H1 (cell line): ENCODE data around the gene SHISA7. TPM values are rescaled to one million over a fixed set of nuclear protein-coding genes. Genes with fewer than 3 reads are reported as not detected.
A peak's percentile ranks its signal among the peaks of the same experiment; 100 is the strongest.

Source experiments
- CTCF ChIA-PET: fragments of 300-600 bp; sonication (Branson Sonifier 250); formaldehyde crosslinking; loops from one replicate; lab custom pipeline; 2021; ENCODE audit not compliant: partially characterized antibody; lab: Charles Lee
- POLR2A ChIA-PET: fragments of 300-600 bp; sonication (Branson Sonifier 250); formaldehyde crosslinking; loops from one replicate; lab custom pipeline; 2021; ENCODE audit warnings: inconsistent platforms; ENCODE audit not compliant: partially characterized antibody; lab: Charles Lee
- DNase-seq, 2 experiments: peaks; one replicate each; pipeline versions ENCODE4 v3.0.0 to v3.0.0-alpha.2; 2010 to 2022; ENCODE audit warnings: low spot score in 2 of 2, low read depth in 1 of 2, mixed read lengths in 1 of 2
- FAIRE-seq: peaks from 2 replicates; lab custom pipeline; 2011; peaks lifted over from hg19 to GRCh38; lab: Jason Lieb, UNC
- H2AFZ ChIP-seq: 2 replicates; pipeline ENCODE4 v1.8.1; 2012; ENCODE audit warnings: low read length, inconsistent platforms
- H2AK5ac ChIP-seq: 2 replicates; pipeline ENCODE4 v1.6.1; 2013; ENCODE audit warnings: low read depth, low read length
- H2BK120ac ChIP-seq: replicated peaks from 2 replicates; pipeline ENCODE3; 2013; ENCODE audit warnings: low read depth, low read length, inconsistent platforms
- H2BK12ac ChIP-seq: 2 replicates; pipeline ENCODE4 v1.6.1; 2013; ENCODE audit warnings: low read depth, low read length
- H2BK15ac ChIP-seq: 2 replicates; pipeline ENCODE4 v1.6.1; 2013; ENCODE audit warnings: low read length
- H2BK20ac ChIP-seq: 2 replicates; pipeline ENCODE4 v1.6.1; 2013; ENCODE audit warnings: low read length
- H2BK5ac ChIP-seq: 2 replicates; pipeline ENCODE4 v1.6.1; 2013; ENCODE audit warnings: low read depth, low read length
- H3K14ac ChIP-seq: 2 replicates; pipeline ENCODE4 v1.6.1; 2013; ENCODE audit warnings: inconsistent platforms; ENCODE audit not compliant: insufficient read length
- H3K18ac ChIP-seq: 2 replicates; pipeline ENCODE4 v1.6.1; 2013; ENCODE audit warnings: low read length; ENCODE audit errors: extremely low read depth
- H3K23ac ChIP-seq: 2 replicates; pipeline ENCODE4 v1.6.1; 2013; ENCODE audit warnings: inconsistent platforms; ENCODE audit not compliant: insufficient read length
- H3K23me2 ChIP-seq: 2 replicates; pipeline ENCODE4 v1.6.1; 2013; ENCODE audit warnings: low read depth, low read length
- H3K27ac ChIP-seq: 2 replicates; pipeline ENCODE4 v1.6.1; 2011; ENCODE audit warnings: low read depth, low read length, inconsistent platforms
- H3K27me3 ChIP-seq, 4 experiments: replicated peaks in 1 of 4; 1 replicate in 1 of 4; 2 replicates in 3 of 4; pipeline versions ENCODE4 v1.6.1 to v1.8.1; 2011 to 2013; ENCODE audit warnings: low read length in 3 of 4, mild to moderate bottlenecking in 3 of 4, inconsistent platforms in 2 of 4, mixed read lengths in 2 of 4, moderate library complexity in 1 of 4; ENCODE audit not compliant: control insufficient read depth in 3 of 4, insufficient read depth in 3 of 4; ENCODE audit errors: extremely low read depth in 1 of 4
- H3K36me3 ChIP-seq, 4 experiments: 2 replicates each; pipeline versions ENCODE4 v1.6.1 to v1.8.1; 2011 to 2013; ENCODE audit warnings: mild to moderate bottlenecking in 4 of 4, low read length in 3 of 4, moderate library complexity in 2 of 4, control low read depth in 1 of 4, inconsistent platforms in 1 of 4; ENCODE audit not compliant: insufficient read depth in 4 of 4, control insufficient read depth in 2 of 4
- H3K4ac ChIP-seq: replicated peaks from 2 replicates; pipeline ENCODE3; 2013; ENCODE audit warnings: low read length, low read depth, mixed read lengths, inconsistent platforms; ENCODE audit not compliant: insufficient read length
- H3K4me1 ChIP-seq, 4 experiments: replicated peaks in 1 of 4; 1 replicate in 1 of 4; 2 replicates in 3 of 4; pipeline versions ENCODE4 v1.6.1 to v1.8.1; 2011 to 2013; ENCODE audit warnings: low read length in 3 of 4, inconsistent platforms in 2 of 4, mixed read lengths in 1 of 4; ENCODE audit not compliant: insufficient read depth in 4 of 4, control insufficient read depth in 3 of 4
- H3K4me2 ChIP-seq, 2 experiments: 2 replicates each; pipeline versions ENCODE4 v1.6.1 to v1.8.1; 2011 to 2013; ENCODE audit warnings: low read depth in 2 of 2, low read length in 2 of 2, control low read depth in 1 of 2, inconsistent platforms in 1 of 2, mild to moderate bottlenecking in 1 of 2; ENCODE audit not compliant: insufficient read depth in 1 of 2
- H3K4me3 ChIP-seq, 4 experiments: fragments of 200-600, 300-600 bp in 1 of 4; sonication (generic), shearing (Covaris generic), sonication (Bioruptor Twin) in 1 of 4; 2 replicates each; pipeline versions ENCODE4 v1.5.1 to v1.8.1; 2011 to 2016; ENCODE audit warnings: low read length in 4 of 4, low read depth in 3 of 4, control low read depth in 2 of 4, inconsistent platforms in 2 of 4, mild to moderate bottlenecking in 2 of 4, mixed read lengths in 1 of 4, moderate library complexity in 1 of 4; ENCODE audit not compliant: insufficient read depth in 2 of 4; ENCODE audit errors: extremely low read depth in 1 of 4
- H3K56ac ChIP-seq: replicated peaks from 2 replicates; pipeline ENCODE3; 2013; ENCODE audit warnings: low read depth, mild to moderate bottlenecking, mixed read lengths, low read length, inconsistent platforms; ENCODE audit not compliant: insufficient read length
- H3K79me1 ChIP-seq: 2 replicates; pipeline ENCODE4 v1.6.1; 2013; ENCODE audit warnings: low read depth, low read length, control low read depth
- H3K79me2 ChIP-seq, 2 experiments: 2 replicates each; pipeline versions ENCODE4 v1.6.1 to v1.8.1; 2012 to 2013; ENCODE audit warnings: low read length in 2 of 2, mild to moderate bottlenecking in 2 of 2, inconsistent platforms in 1 of 2; ENCODE audit not compliant: insufficient read depth in 2 of 2, control insufficient read depth in 1 of 2
- H3K9ac ChIP-seq, 4 experiments: replicated peaks in 1 of 4; 1 replicate in 1 of 4; 2 replicates in 3 of 4; pipeline versions ENCODE4 v1.6.1 to v1.8.1; 2011 to 2013; ENCODE audit warnings: low read depth in 3 of 4, low read length in 3 of 4, control low read depth in 2 of 4, mild to moderate bottlenecking in 2 of 4, moderate library complexity in 2 of 4, inconsistent platforms in 1 of 4; ENCODE audit errors: extremely low read depth in 1 of 4
- H3K9me3 ChIP-seq, 2 experiments: 2 replicates each; pipeline versions ENCODE4 v1.6.1 to v1.8.1; 2012 to 2013; ENCODE audit warnings: mild to moderate bottlenecking in 2 of 2, moderate library complexity in 2 of 2, control low read depth in 1 of 2, inconsistent platforms in 1 of 2, low read depth in 1 of 2, low read length in 1 of 2, mixed read lengths in 1 of 2; ENCODE audit not compliant: insufficient read depth in 2 of 2
- H4K20me1 ChIP-seq, 2 experiments: replicated peaks in 1 of 2; 2 replicates each; pipeline versions ENCODE3 to v1.8.1; 2011 to 2013; ENCODE audit warnings: inconsistent platforms in 2 of 2, low read length in 2 of 2, mild to moderate bottlenecking in 1 of 2; ENCODE audit not compliant: insufficient read depth in 2 of 2, control insufficient read depth in 1 of 2
- H4K5ac ChIP-seq: 2 replicates; pipeline ENCODE4 v1.6.1; 2013; ENCODE audit warnings: low read length, low read depth, mixed read lengths, inconsistent platforms; ENCODE audit not compliant: insufficient read length
- H4K8ac ChIP-seq: 2 replicates; pipeline ENCODE4 v1.8.0; 2013; ENCODE audit warnings: mild to moderate bottlenecking, moderate library complexity, low read length, inconsistent platforms; ENCODE audit not compliant: insufficient read depth; ENCODE audit errors: extremely low read depth
- H4K91ac ChIP-seq: replicated peaks from 2 replicates; pipeline ENCODE3; 2013; ENCODE audit warnings: low read length, mixed read lengths, inconsistent platforms; ENCODE audit not compliant: insufficient read length
- POLR2AphosphoS5 ChIP-seq: IDR thresholded peaks from 2 replicates; pipeline ENCODE4 v1.6.1; 2011; ENCODE audit warnings: low read depth, low read length
- SUZ12 ChIP-seq: fragments of 200-600 bp; sonication (generic); IDR thresholded peaks from 2 replicates; pipeline ENCODE4 v1.6.1; 2012; ENCODE audit warnings: mild to moderate bottlenecking, inconsistent platforms, low read length, moderate library complexity, mixed read lengths
- whole genome bisulfite sequencing, 2 experiments: shearing (Covaris generic) in 1 of 2; methylation state at CpG; one replicate each; pipeline versions ENCODE4 v1.1.6 to v1.1.7; 2013 to 2015; ENCODE audit warnings: low lambda C conversion rate in 2 of 2, mixed read lengths in 2 of 2, inconsistent platforms in 1 of 2, low coverage in 1 of 2, missing lambda C conversion rate in 1 of 2; ENCODE audit not compliant: insufficient replicate concordance in 2 of 2, insufficient coverage in 1 of 2, insufficient read length in 1 of 2; ENCODE audit errors: extremely low coverage in 1 of 2, missing lambda C conversion rate in 1 of 2; 5-methylcytosine and 5-hydroxymethylcytosine counted together
- polyA plus RNA-seq, 7 experiments: library from polyadenylated mRNA; depleted of rRNA in 3 of 7; stranded (reverse) in 5 of 7; unstranded in 2 of 7; fragments of >200 nt in 5 of 7; fragments of 200-250 nt in 2 of 7; gene quantifications; 1 replicate in 5 of 7; 2 replicates in 1 of 7; 4 replicates in 1 of 7; pipeline versions ENCODE4 v1.2.1 to v1.2.3, GENCODE V29; 2011 to 2013; ENCODE audit warnings: missing spikeins in 2 of 7, mixed read lengths in 2 of 7
- total RNA-seq: library from RNA; stranded (reverse); fragmentation: NEBNext Ultra II Directional; extraction: Animal tissue kit (Norgen Biotek cat#: 25700); gene quantifications from 2 replicates; pipeline ENCODE4 v1.2.1, GENCODE V29; 2021

Gene SHISA7
- total and polyA plus RNA-seq, 2 of the 8 experiments (the other 6 are each of a cell fraction or from before 2014, with no cell fraction given): 0.76 to 1.0 TPM

- FAIRE-seq: no peak
- no peak overlapping the region for H2BK20ac ChIP-seq
- WGBS, 2 experiments: 91% methylated on average over 14 of the region's 14 CpGs; no CpG with 5 or more reads in 1 of the 2 experiments
- no peak overlapping the region for H2BK120ac ChIP-seq
- H2BK12ac ChIP-seq: no peak overlapping the region
- H3K4me2 ChIP-seq: peak overlapping the region; percentile 88 to 99
- no peak overlapping the region for H2AFZ ChIP-seq
- no peak overlapping the region for H2BK5ac ChIP-seq
- peaks cover 12 to 33% of the 10 kb centered on the region in 2 experiments for H3K79me2 ChIP-seq
- no peak for TF ChIP-seq SUZ12
- peak; percentile 40; the same call in 1 of the 2 replicates for TF ChIP-seq POLR2AphosphoS5
- CTCF ChIA-PET: interaction anchor here (0.8 to 2.2 kb wide), 4 partner anchors 13 to 115 kb away, joined by 3 to 8 read pairs (median 3); partner anchors contain the start of gene TMEM238
- no peak for DNase-seq
- H3K18ac ChIP-seq: no peak overlapping the region
- no peak overlapping the region for H2BK15ac ChIP-seq
- no peak overlapping the region for H3K56ac ChIP-seq
- peaks cover 0 to 4% (median 1%) of the 10 kb centered on the region in 4 experiments; a peak in 2 of 7 replicates for H3K27me3 ChIP-seq
- peaks cover 13% of the 10 kb centered on the region for H3K23me2 ChIP-seq
- H3K36me3 ChIP-seq: peaks cover 22 to 52% (median 44%) of the 10 kb centered on the region in 4 experiments
- H4K5ac ChIP-seq: no peak overlapping the region
- no peak overlapping the region for H3K4ac ChIP-seq
- no peak overlapping the region for H4K8ac ChIP-seq
- no peak overlapping the region for H3K27ac ChIP-seq
- no peak overlapping the region for H4K91ac ChIP-seq
- peak overlapping the region in 1 of 4 experiments; percentile 2; a peak in 2 of 7 replicates for H3K9ac ChIP-seq
- H3K4me1 ChIP-seq: peaks cover 0 to 20% (median 13%) of the 10 kb centered on the region in 4 experiments; a peak in 6 of 7 replicates
- H3K23ac ChIP-seq: no peak overlapping the region
- POLR2A ChIA-PET: interaction anchor here (0.6 to 34.6 kb wide), 31 partner anchors 6 to 986 kb away, joined by 3 to 874 read pairs (median 8); partner anchors contain the start of genes COX6B2, PPP6R1, RPL28 and SHISA7
- H3K9me3 ChIP-seq: no peaks in the 10 kb centered on the region; a peak in 1 of 4 replicates
- H2AK5ac ChIP-seq: no peak overlapping the region
- H3K14ac ChIP-seq: no peak overlapping the region
- peaks cover 37 to 38% of the 10 kb centered on the region in 2 experiments for H4K20me1 ChIP-seq
- H3K79me1 ChIP-seq: peaks cover 15% of the 10 kb centered on the region
- H3K4me3 ChIP-seq: peak overlapping the region; percentile 64 to 98 (median 80)
These were observed 36.8 kb downstream of the SHISA7 start for GRCh38 chr19:55406091-55406825.
